Transverse colon (tissue), 4 donors: ENCODE data around the gene IFRD2. TPM values are rescaled to one million over a fixed set of nuclear protein-coding genes. Genes with fewer than 3 reads are reported as not detected.

Experiments
- DNase-seq: peaks from one replicate; pipeline ENCODE4 v3.0.0-alpha.2; 2019
- H3K27ac ChIP-seq, 4 donors: fragments of 200-600 bp; sonication (generic); 2 replicates each; pipeline ENCODE4 v1.5.1; 2016 to 2018; ENCODE audit warnings: inconsistent platforms in 4 of 4
- H3K27me3 ChIP-seq: fragments of 200-600 bp; sonication (generic); 2 replicates; pipeline ENCODE4 v1.5.1; 2017; ENCODE audit warnings: inconsistent platforms
- H3K36me3 ChIP-seq, 4 donors: fragments of 200-600 bp; sonication (generic); 2 replicates each; pipeline ENCODE4 v1.5.1; 2017 to 2019; ENCODE audit warnings: inconsistent platforms in 4 of 4
- H3K4me1 ChIP-seq, 4 donors: fragments of 200-600 bp; sonication (generic); 2 replicates each; pipeline ENCODE4 v1.5.1; 2017 to 2020; ENCODE audit warnings: inconsistent platforms in 4 of 4
- H3K4me3 ChIP-seq, 4 donors: fragments of 200-600 bp; sonication (generic); 1 replicate in 1 of 4; 2 replicates in 3 of 4; pipeline versions ENCODE4 v1.5.1 to v1.6.1; 2017 to 2019; ENCODE audit warnings: inconsistent platforms in 4 of 4
- H3K9me3 ChIP-seq, 2 donors: fragments of 200-600 bp; sonication (generic); 2 replicates each; pipeline ENCODE4 v1.5.1; 2017 to 2019; ENCODE audit warnings: inconsistent platforms in 2 of 2
- EP300 ChIP-seq: sonication (generic); formaldehyde crosslinking; IDR thresholded peaks from one replicate; pipeline ENCODE4 v1.6.1; 2017; ENCODE audit warnings: antibody characterized with exemption, low read depth
- POLR2A ChIP-seq: fragments of 450-650 bp; IDR thresholded peaks from one replicate; pipeline ENCODE4 v1.6.1; 2016; ENCODE audit warnings: antibody characterized with exemption, mild to moderate bottlenecking, moderate library complexity
- POLR2AphosphoS5 ChIP-seq, 3 donors: sonication (generic); formaldehyde crosslinking; IDR thresholded peaks; one replicate each; pipeline ENCODE4 v1.6.1; 2016; ENCODE audit warnings: antibody characterized with exemption in 3 of 3
- WGBS, 2 donors: methylation state at CpG; one replicate each; pipeline ENCODE4 v1.1.5; 2018; ENCODE audit warnings: low coverage in 1 of 2; 5-methylcytosine and 5-hydroxymethylcytosine counted together
- in situ Hi-C, 4 donors: fragments of 200-750 bp; cut with MboI; loops; one replicate each; pipeline versions ENCODE4 v1.15.0 to v1.15.1; 2017; ENCODE audit warnings: low sequenced_read_pairs in 3 of 4, low pct_ligation_motif_present in 1 of 4, low pct_unique_long_range_greater_than_20kb in 1 of 4
- intact Hi-C: fragments of 100-400 bp; cut with DNase I; formaldehyde crosslinking; loops from one replicate; pipeline ENCODE4 v1.15.1; 2023; ENCODE audit warnings: low total_unique reads
- total RNA-seq, 4 donors: library from RNA; depleted of rRNA; stranded (reverse); fragments of >200 nt; gene quantifications; one replicate each; pipeline ENCODE4 v1.1.0, GENCODE V29; 2016
- TF ChIP-seq, protein P1 (sequence below), 5 experiments: fragments of 200-600 bp in 3 of 5; fragments of 450-650 bp in 2 of 5; sonication (generic) in 3 of 5; IDR thresholded peaks; 1 replicate in 2 of 5; 2 replicates in 3 of 5; pipeline ENCODE4 v1.5.1; 2016 to 2017; ENCODE audit warnings: antibody characterized with exemption in 5 of 5, inconsistent platforms in 3 of 5, mild to moderate bottlenecking in 2 of 5, moderate library complexity in 1 of 5

The IFRD2 gene
- total RNA-seq, 4 donors from 2014 or later, result 44.9 to 183 (median 59.5) TPM

DNA sequence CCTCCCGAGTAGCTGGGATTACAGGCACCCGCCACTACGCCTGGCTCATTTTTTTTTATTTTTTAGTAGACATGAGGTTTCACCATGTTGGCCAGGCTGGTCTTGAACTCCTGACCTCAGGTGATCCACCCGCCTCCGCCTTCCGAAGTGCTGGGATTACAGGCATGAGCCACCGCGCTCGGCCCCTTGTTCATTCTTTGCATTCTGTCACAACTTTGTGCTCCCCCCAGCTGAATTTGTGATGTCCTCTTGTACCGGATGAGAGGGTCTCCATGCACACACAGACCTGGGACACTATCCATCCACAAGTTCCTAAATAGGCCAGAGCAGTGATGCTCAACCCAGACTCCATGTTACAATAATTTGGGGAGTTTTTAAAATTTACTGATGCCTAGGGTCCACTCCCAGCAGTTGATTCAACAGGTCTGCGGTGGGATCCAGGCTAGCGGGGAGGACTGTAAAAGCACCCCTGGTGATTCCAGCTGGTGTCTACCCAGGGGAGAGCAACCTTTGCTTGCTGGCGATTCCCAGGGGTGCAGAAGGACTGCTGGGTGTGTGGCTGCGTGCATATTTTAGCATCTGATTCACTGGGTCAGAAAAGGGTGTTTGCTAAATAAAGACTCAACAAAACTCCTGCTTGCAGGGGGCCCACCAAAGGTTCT lies 47.4 kb upstream of the IFRD2 start:
- Histone ChIP-seq H3K36me3 (no peaks in the 10 kb centered on the region), H3K27ac (peak overlapping the region; percentile 93 to 99 (median 98)), H3K4me3 (peak overlapping the region in 3 of 4 donors; percentile 35 to 62 (median 51)), H3K27me3 (no peaks in the 10 kb centered on the region), H3K4me1 (peaks cover 22 to 58% (median 45%) of the 10 kb centered on the region in 4 donors), H3K9me3 (no peaks in the 10 kb centered on the region)
- in situ Hi-C loops (loop anchor here in 1 of 4 donors (10.0 kb wide), 1 partner anchor 195 kb away; no protein-coding TSS in a partner anchor), intact Hi-C loops (loop anchor here (10.0 kb wide), 2 partner anchors 205 to 1945 kb away; partner anchors contain the start of gene GLYCTK)
- WGBS, 2 donors, result 64 to 75% methylated on average over 10 to 14 of the region's 14 CpGs
- no peak for DNase-seq
- TF ChIP-seq POLR2AphosphoS5 (IDR thresholded peaks at IDR 0.05) (no peak), POLR2A (no peak), EP300 (no peak)
- TF ChIP-seq, protein P1, sequence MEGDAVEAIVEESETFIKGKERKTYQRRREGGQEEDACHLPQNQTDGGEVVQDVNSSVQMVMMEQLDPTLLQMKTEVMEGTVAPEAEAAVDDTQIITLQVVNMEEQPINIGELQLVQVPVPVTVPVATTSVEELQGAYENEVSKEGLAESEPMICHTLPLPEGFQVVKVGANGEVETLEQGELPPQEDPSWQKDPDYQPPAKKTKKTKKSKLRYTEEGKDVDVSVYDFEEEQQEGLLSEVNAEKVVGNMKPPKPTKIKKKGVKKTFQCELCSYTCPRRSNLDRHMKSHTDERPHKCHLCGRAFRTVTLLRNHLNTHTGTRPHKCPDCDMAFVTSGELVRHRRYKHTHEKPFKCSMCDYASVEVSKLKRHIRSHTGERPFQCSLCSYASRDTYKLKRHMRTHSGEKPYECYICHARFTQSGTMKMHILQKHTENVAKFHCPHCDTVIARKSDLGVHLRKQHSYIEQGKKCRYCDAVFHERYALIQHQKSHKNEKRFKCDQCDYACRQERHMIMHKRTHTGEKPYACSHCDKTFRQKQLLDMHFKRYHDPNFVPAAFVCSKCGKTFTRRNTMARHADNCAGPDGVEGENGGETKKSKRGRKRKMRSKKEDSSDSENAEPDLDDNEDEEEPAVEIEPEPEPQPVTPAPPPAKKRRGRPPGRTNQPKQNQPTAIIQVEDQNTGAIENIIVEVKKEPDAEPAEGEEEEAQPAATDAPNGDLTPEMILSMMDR (IDR thresholded peaks at IDR 0.05), result no peak

DNA sequence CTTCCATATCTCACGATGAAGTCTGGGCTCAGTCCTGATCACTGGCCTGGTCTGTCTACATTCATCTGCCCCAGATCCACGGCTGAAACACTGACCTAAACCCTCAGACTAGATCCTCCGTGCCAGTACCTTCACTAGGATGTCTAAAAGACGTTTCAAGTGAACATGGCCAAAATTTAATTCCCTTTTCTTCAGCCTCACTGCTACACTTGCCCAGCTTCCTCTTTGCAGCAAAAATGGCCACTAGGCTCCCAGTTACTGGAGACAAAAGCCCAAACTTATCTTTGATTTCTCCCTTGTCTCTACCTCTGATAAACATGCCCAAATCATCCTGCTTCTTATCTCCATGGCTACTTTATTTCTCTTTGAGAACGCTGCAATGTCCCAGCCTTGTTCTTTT lies 46.7 kb upstream of the IFRD2 start:
- intact Hi-C loops (loop anchor here (10.0 kb wide), 1 partner anchor 1946 kb away; the partner anchor contains the start of gene GLYCTK), in situ Hi-C loops (no loop called here)
- H3K4me1 ChIP-seq, result peaks cover 26 to 65% (median 52%) of the 10 kb centered on the region in 4 donors
- no peaks in the 10 kb centered on the region for H3K27me3 ChIP-seq
- 44 to 60% methylated on average over 1 to 5 of the region's 5 CpGs for WGBS, 2 donors
- H3K4me3 ChIP-seq, result peak overlapping the region in 1 of 4 donors; percentile 62
- H3K27ac ChIP-seq, result peak overlapping the region; percentile 93 to 99 (median 98)
- no peak for DNase-seq
- H3K36me3 ChIP-seq, result no peaks in the 10 kb centered on the region
- TF ChIP-seq POLR2A (no peak), POLR2AphosphoS5 (IDR thresholded peaks at IDR 0.05) (no peak), EP300 (no peak)
- TF ChIP-seq, protein P1 (IDR thresholded peaks at IDR 0.05), result no peak
- H3K9me3 ChIP-seq, result no peaks in the 10 kb centered on the region

DNA sequence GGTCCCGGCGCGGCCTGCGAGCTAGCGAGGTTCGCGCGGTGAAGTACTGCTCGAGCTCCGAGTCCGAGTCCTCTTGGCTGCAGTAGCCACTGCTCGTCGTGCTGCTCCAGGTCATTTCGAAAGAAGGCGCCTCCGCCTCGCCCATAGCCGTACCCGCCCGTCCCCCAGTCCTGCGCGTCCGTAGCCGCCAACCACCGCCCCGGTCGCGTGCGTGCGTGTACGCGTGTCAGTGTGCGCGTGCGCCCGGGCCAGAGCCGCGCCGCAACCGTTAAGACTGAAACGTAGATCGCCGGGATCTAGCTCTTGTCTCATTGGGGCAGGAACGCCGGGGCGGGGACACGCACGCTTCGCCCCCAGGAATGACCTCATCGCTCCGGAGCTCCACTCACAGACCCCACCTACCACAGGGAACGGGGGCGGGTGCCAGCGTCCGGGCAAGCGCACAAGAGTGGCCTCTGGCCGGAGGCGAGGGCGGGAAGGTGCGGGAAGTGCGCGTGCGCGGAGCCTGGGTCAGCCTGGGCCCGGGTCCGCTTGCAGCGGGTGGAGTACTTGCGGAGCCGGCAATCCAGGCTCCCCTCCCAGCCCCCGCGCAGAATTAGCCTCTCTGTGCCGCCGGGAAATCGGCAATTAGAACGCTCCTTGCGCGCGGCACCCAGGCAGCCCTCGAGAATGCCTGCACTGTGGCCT lies 45.1 kb upstream of the IFRD2 start:
- Histone ChIP-seq H3K4me1 (peaks cover 26 to 74% (median 59%) of the 10 kb centered on the region in 4 donors), H3K4me3 (peak overlapping the region; percentile 49 to 91 (median 60)), H3K9me3 (no peaks in the 10 kb centered on the region), H3K36me3 (no peaks in the 10 kb centered on the region), H3K27me3 (no peaks in the 10 kb centered on the region), H3K27ac (peak overlapping the region; percentile 93 to 99 (median 98))
- 0% methylated on average over 71 of the region's 79 CpGs; no CpG with 5 or more reads in 1 of the 2 donors for WGBS, 2 donors
- intact Hi-C loops (loop anchor here (10.0 kb wide), 1 partner anchor 1947 kb away; the partner anchor contains the start of gene GLYCTK), in situ Hi-C loops (no loop called here)
- TF ChIP-seq, protein P1 (IDR thresholded peaks at IDR 0.05), result no peak
- TF ChIP-seq POLR2AphosphoS5 (IDR thresholded peaks at IDR 0.05), result peak; percentile 97 to 98 (median 97)
- peak; percentile 1 for TF ChIP-seq EP300
- peak; percentile 92 for TF ChIP-seq POLR2A
- DNase-seq, result peak; percentile 100
